Measurements from ENCODE around the gene TMPRSS15. TPM values are rescaled to one million over a fixed set of nuclear protein-coding genes. Genes with fewer than 3 reads are reported as not detected.

TMPRSS15 gene
- total RNA-seq, 1 experiment from 2014 or later, result 0.32 TPM

DNA sequence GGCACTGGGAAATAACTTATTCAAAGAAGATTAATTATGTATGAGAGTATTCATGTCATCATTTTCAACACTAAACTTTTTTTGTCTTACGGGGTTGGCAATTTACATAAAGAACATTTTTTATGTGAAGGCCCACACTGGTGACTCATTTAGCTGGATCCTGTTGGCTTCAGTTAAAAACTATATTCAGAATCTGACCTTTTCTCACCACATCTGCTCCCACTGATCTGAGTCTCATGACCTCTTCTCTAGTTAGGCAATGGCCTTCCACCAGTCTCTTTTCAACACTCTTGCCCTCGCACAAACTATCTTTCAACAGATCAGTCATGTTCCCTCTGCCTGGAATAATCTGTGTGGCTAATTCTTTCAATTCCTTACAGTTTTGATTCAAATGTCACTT, 53.4 kb downstream of the TMPRSS15 start:
- DNase-seq (ENCODE audit: extremely low read depth, low read depth), result no peak

DNA sequence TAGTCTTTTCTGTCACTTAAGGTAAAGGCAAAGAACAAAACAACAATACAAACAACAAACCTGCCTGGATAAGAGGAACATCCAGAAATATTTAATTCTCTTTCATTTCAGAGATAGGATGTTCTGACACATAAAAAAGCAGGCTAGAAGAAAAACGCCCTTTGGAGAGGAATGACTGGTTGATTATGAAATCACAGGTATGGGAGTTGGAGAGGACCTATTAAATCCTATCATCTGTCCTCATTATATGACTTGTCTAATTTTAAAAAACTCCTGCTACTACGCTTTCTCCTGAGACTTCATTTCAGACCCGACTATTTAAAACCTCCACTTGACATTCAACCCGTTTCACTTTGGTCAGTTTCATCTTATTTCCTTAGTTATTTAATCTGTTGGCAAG, 54.1 kb downstream of the TMPRSS15 start:
- DNase-seq (ENCODE audit: extremely low read depth, low read depth), result no peak

DNA sequence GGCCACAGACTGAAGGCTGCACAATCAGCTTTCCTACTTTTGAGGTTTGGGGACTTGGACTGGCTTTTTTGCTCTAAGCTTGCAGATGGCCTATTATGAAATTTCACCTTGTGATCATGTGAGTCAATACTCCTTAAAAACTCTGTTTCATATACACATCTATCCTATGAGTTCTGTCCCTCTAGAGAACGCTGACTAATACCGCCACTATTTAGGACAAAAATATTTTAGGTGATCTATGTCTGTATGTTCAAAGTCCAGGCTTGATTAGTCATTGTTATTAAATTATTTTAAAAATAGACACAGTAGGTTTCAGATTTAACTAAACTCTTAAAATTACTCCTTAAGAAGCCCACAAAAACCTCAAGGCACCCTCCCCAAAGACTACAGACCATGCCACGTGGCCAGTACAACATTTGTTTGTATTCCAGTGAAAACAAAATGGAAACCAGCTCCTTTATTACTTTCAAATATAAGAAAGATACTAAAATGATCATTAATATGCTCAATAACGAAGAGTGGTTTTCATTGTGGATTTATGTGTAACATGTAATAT, 63.1 kb downstream of the TMPRSS15 start:
- DNase-seq (ENCODE audit: extremely low read depth, low read depth), result no peak

DNA sequence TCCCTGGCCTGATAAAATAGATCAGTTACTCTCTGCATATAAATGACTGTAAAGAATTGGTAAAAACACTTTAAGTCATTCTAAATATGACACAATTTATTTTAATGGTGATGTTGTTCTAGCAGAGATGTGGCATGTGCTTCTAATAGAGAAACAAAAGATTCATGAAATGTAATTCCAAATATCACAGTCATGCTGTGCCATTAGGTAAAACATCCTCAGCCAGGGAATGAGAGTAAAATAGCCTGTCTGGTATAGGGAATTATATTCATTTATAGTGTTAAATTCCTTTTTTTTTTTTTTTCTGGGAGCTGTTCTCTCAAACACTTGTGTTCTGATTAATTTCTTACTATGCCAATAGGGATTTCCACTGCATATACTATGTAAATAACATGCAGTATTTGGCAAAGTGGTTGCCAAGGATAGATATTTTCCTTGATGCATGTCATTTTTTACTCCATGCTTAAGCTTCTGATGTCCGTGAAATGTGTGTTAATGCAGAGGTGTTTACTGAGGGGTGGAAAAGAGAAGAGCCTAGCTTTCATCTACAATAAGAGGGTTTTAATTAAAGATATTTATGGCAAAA, 67.8 kb downstream of the TMPRSS15 start:
- no peak for DNase-seq (ENCODE audit: extremely low read depth, low read depth)

DNA sequence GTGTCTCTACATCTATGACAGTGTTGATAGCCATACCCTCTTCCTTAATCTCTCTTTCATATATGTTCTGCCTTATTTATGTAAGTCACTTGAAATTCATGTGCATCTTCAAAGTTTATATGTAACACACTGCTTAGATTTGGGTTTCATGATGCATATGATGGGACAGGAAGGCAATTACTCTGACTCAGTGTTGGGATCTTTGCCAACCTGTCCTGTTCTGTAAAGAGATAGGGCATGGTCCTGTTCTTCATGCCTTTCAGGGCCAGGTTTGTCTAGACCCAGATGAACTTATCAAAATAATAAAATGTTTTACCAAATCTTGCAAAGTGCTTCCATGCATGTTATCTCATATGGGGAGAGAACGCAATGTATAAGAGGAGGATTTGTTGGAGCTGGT, 69.5 kb downstream of the TMPRSS15 start:
- DNase-seq (ENCODE audit: extremely low read depth, low read depth), result no peak

DNA sequence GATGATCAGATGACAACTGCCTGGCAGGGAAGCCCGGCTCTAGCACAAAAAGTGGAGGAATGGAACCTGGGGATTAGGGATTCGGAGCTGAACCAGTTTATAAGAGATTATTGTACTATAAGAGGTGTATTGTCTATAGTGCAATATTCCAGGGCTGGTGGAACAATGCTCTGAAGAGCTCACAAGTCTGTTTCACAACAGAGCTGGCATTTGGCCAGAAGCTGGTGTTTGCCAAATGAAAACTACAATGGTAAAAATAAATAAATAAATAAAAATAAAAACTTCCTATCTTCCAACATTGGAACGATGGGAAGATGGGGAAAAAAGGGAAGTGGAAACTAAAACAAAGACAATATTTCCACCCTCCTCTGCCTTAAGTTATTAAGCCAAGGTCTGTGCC, 85.4 kb downstream of the TMPRSS15 start:
- DNase-seq (ENCODE audit: extremely low read depth, low read depth), result no peak

DNA sequence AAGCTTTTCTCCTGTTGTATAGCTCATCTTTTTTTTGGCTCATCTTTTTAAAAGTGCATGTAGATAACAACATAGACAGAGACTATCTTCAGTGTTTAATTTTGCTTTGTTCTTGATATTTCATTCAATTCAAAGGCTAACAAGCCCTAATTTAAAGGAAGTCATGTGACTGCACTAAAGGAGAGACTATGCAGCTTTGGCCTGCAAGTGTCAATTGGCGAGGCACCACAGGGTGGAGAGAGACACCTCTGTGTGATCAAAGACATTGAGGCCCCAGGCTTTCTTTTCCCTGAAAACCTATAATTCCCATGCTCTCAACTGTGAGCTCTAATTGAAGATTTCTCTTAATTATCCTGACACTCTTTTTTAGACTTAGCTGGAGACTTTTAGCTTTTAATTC, 105.4 kb downstream of the TMPRSS15 start:
- no peak for DNase-seq (ENCODE audit: extremely low read depth, low read depth)

DNA sequence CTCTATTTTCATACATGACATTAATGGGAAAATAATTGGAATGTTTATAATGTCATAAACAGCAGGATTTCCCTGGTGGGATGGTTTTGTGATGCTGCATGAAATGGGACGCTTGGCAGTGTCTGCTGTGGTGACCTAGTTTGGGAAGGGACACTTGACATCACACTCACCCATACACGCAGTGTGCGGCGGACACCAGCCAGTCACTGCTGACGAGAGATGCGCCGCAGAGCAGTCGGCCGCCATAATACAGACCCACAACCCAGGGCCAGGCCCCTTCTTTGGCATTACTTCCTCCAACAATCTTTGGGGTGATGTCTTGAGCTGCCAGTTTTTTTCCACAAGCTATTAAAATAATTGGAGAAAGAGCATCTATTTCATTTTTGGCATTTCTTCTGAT, 109.5 kb downstream of the TMPRSS15 start:
- DNase-seq (ENCODE audit: extremely low read depth, low read depth), result no peak

DNA sequence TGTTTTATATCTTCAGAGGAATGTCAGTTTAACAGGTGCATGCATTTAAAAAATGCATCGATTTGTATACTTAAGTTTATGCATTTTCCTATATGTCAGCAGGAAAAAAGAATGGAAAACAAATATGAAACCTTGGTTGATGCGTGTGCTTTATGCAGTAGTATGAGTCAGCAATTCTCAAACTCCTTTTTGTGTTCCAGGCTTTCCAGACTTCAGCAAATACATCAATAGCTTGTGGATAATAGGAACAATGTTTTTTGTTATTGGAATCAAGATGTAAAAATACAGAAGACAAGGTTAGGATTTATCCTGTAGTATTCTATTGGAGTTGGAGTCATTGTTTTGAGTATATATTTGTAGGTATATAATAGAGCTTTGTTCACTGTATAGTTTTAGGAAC, 113.7 kb downstream of the TMPRSS15 start:
- no peak for DNase-seq (ENCODE audit: extremely low read depth, low read depth)

DNA sequence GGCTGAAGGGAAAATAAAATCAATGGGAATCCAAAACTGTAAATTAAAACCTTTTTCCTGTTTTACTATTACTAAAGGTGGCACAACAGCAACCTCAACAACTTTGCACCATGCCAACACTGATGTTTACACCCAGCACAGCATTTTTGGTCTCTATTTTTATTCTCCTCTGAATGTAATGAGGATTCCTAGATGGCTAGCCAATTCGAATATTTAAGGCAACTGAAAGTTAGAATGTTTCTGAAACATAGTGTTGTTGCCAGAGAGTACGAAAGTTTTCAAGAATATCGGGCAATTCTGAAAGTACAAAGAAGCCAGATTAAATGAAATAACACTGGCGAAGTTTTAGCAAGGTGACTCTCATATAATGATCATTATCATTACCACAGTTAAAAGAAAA, 118.2 kb downstream of the TMPRSS15 start:
- DNase-seq (ENCODE audit: extremely low read depth, low read depth), result no peak

DNA sequence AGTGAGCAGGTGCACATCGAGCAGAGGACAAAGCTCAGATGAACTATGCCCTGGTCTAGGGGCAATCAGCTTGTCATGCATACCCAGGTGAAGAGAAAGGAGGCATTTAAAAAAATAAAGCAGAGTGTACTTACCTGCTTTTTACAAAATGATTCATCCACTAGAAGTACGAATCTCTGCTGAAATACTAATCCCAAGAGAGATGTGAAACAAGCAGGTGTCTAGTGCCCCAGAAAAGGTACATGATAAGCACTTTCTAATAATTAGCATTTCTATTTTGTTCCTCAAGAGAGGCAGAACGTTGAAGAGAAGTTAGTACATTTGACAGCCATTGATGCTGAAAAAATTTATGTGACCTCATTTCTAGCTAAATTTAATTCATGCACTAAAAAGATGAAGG, 127.8 kb downstream of the TMPRSS15 start:
- DNase-seq (ENCODE audit: extremely low read depth, low read depth), result no peak

DNA sequence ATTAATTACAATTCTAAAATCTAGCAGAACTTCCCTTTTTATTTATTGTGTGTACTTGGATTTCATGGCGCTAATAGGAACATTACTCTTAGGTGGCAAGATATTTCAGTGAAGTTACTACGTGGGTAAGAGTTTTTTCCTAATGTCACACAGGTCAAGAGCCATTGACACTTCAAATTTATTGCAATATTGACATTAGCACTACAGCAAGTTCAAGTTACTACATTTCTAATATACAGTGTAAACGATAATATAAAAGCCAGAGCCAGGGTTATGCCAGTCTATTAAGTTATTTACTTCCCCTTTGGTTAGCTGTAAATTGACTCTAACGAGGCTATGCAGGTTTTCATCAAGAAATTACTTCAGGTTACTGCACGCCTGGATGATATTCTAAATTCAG, 129.2 kb downstream of the TMPRSS15 start:
- DNase-seq (ENCODE audit: extremely low read depth, low read depth), result no peak

DNA sequence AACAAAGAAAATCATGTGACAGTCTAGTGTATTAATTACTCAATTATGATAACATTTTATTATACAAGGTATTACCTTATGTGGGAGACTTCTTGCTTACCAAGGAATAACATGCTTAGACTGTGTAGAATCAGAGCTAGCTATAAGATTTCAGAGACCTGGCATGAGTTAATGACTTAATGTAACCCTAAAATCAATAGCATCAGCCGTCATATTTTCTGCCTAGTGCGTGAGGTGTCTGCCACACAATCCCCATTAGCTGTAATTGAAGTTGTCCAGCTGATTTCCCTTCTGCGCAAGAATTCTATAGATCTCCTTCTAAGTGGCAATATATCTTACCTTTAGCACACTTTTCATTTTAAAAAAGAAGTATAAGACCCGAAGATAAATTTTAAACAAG, 130.2 kb downstream of the TMPRSS15 start:
- DNase-seq (ENCODE audit: extremely low read depth, low read depth), result no peak

DNA sequence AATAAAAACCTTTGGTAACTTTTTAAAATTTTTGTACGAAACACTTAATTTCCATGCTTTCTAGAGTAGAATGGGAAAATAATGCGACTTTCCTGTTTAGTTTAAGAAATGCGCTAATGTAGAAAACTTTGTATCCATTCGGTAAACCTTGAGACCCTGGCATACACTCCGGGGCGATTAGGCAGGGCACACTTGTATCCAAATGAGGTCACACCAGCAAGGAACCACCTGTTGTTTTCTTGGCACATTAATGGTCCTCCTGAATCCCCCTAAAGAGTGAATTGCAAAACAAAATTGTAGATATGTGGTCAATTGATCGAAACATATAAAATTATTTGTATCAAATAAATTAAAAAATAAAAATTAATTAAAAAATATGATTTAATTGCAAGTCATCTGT, 133.7 kb downstream of the TMPRSS15 start:
- DNase-seq (ENCODE audit: extremely low read depth, low read depth), result no peak

DNA sequence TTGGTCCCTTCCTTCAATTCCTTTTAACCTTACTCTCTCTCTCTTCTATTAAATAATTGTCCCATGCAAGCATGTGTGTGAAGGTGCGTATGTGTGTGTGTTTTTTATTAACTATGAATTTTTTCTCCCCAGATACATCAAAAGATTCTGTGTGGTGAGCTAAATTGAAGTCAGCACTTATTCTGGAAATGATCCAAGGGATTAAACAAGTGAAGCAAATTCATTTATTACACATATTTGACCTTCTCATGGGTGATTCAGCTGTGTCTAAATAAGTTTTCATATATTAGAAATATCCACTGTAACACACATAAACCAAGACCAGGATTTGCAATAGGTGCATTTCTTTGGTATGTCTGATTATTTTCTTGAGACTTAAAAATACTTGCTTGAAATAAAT, 134.7 kb downstream of the TMPRSS15 start:
- no peak for DNase-seq (ENCODE audit: extremely low read depth, low read depth)

DNA sequence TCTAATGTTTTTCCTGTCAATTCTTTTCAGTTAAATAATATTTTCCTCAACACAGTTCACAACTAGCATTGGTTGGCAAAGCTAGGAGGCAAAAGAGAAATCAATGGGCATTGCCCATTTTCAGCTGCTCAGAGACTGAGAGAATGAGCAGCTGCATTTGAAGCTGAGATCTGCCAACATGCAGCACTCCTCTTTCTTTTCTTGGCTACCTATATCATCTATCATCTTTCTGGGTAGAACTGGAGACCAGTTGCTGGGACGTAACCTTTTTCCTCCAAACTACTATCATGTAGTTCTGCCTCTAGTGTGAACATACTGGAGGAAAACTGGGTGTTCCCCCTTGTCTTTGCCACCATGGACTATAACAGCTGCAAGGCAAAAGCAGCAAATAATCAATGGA, 136.1 kb downstream of the TMPRSS15 start:
- DNase-seq (ENCODE audit: extremely low read depth, low read depth), result no peak

DNA sequence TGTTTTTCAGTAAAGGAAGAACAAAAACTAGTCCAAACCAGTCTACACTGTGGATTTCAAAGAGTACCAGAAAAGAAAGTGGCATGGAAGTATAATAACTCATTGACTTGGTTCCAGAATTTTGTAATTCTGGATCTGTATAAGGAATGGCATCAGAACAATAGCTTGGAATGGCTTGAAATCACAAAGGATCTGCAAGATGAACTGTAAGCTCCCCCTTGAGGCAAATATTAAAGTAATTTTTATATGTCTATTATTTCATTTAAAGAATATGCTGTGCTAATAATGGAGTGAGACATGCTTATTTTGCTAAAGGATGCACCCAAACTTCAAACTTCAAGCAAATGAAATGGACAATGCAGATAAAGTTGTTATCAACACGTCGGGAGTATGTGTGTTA, 137.6 kb downstream of the TMPRSS15 start:
- DNase-seq (ENCODE audit: extremely low read depth, low read depth), result no peak

DNA sequence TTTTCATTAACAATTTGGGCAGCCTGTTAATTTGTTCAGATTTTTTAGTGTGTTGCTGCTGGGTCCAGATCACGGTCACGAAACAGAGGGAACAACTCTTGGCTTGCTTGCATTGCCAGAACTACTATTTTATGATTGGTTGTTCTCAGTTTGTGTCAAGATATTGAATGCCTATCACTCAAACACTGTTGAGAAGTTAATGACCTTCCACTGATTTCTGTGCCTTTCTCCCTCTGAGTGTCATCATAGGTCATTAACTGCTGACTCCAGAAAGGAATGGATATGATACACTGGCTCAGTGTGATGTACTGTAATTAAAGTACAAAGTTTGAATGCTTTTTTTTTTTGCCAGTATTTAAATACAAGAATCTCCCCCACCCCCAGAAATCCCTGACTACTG, 149.8 kb downstream of the TMPRSS15 start:
- no peak for DNase-seq (ENCODE audit: extremely low read depth, low read depth)

DNA sequence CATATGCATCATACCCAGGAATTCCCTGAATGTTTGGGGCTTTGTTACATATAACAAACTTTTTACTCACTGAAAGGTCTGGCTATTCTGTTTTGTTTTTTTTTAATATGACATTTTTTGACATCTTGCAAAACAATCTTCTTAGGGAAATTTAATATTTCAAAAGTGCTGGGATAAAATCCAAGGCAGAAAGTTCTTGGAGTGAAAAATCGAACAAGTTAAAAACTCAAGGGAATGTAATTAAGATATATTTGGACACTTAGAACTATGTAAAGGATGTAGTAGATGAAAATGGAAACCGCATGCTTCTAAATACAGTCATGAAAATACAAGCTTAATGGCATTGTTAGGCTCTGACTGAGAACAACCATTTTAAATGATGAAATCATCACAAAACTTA, 150.4 kb downstream of the TMPRSS15 start:
- no peak for DNase-seq (ENCODE audit: extremely low read depth, low read depth)

DNA sequence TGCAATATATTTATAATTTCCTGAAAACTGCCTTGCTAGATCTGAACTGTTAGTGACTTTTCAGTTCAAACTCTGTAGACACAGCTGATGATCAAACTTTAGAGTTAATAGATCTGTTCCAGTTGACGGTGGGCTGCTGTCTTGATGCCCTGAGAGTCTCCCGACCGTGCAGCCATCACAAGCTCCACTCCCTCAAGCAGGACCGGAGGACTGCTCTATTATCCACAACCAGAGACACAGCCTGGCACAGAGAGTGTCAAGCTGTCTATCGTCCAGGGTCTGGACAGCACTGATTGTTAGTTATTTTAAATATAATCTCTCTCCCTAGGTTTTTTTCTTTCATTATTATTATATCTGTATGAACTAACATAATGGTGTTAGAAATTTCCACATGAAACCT, 150.9 kb downstream of the TMPRSS15 start:
- no peak for DNase-seq (ENCODE audit: extremely low read depth, low read depth)

DNA sequence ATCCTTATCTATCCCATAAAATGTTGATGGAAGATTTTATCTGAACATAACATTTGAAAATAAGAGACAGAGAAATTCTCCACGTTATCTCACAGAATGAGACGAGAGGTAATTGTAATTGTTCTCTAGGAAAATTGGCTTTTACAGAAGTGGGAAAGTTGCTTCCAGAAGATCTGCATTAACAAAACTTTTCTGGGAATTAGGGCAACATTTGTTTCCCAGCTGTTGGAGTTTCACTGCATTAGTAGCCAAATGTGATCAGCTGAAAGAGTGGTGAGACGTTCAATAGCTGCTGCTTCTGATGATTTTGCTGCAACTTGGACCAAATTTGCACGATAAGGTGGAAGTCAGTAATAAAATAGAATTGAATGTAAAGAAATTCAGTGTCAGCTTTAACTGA, 151.3 kb downstream of the TMPRSS15 start:
- DNase-seq (ENCODE audit: extremely low read depth, low read depth), result no peak

DNA sequence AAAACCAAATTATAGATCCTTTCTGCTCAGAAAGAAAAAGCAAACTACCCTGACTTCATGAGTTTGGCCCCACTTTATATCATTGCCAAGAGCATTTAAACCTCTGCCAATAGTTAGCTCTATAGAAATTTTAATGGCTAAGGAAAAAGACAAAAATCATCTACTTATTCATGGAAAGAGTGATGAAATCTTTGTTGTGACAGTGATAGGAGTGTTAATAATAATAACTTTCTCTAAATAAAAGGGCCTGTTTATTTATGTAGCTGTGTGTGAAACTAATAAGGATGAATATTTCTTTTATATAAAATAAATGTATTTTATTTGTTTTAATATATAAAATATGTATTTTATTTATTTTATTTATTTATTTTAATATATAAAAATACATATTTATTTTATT, 152.5 kb downstream of the TMPRSS15 start:
- no peak for DNase-seq (ENCODE audit: extremely low read depth, low read depth)

DNA sequence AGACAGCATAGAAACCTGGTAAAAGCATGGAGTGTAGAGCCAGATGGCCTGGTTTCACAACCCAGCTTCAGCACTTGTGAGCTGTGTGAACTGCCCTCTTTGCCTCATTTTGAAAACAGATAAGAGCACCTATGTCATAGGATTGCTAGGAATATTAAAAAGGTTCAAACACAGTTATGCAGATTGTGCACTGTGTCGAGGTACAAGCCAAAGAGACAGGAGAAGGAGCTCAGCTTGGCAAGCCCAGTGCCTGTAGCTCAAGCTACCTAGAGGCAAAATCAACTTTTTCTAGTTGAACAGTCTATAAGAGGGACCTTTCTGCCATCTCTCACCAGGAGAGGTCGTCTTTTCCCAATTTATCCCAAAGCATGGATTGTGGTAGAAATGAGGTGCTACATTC, 153.9 kb downstream of the TMPRSS15 start:
- no peak for DNase-seq (ENCODE audit: extremely low read depth, low read depth)
